Measurements from ENCODE around the gene BAMBI.

Gene BAMBI

GRCh38 chr10:28676326-28676967 lies 874 bp upstream of the BAMBI start:
- DNase-seq, result peak; percentile 25

- DNase-seq, result peak; percentile 26
Measured at GRCh38 chr10:28677888-28678686, 766 bp downstream of the BAMBI start.

- DNase-seq, result no peak
Measured at GRCh38 chr10:28678687-28679457, 1.6 kb downstream of the BAMBI start.

- DNase-seq, result no peak
Measured at GRCh38 chr10:28679581-28680357, 2.4 kb downstream of the BAMBI start.

GRCh38 chr10:28680358-28680752 lies 3.0 kb downstream of the BAMBI start:
- no peak for DNase-seq

- DNase-seq, result no peak
Measured at GRCh38 chr10:28681291-28681763, 4.0 kb downstream of the BAMBI start.

GRCh38 chr10:28681928-28682750 lies 4.8 kb downstream of the BAMBI start:
- DNase-seq, result no peak

- DNase-seq, result no peak
Measured at GRCh38 chr10:28684157-28684985, 7.0 kb downstream of the BAMBI start.

- no peak for DNase-seq
Measured at GRCh38 chr10:28684986-28685580, 7.8 kb downstream of the BAMBI start.

GRCh38 chr10:28685717-28686116 lies 8.4 kb downstream of the BAMBI start:
- no peak for DNase-seq

- no peak for DNase-seq
Measured at GRCh38 chr10:28686835-28687682, 9.7 kb downstream of the BAMBI start.

GRCh38 chr10:28687683-28688001 lies 10.3 kb downstream of the BAMBI start:
- DNase-seq, result no peak

GRCh38 chr10:28690545-28690944 lies 13.2 kb downstream of the BAMBI start:
- no peak for DNase-seq

- no peak for DNase-seq
Measured at GRCh38 chr10:28691187-28691694, 13.9 kb downstream of the BAMBI start.

GRCh38 chr10:28692050-28692449 lies 14.7 kb downstream of the BAMBI start:
- no peak for DNase-seq

GRCh38 chr10:28694530-28694929 lies 17.2 kb downstream of the BAMBI start:
- no peak for DNase-seq

GRCh38 chr10:28698075-28698474 lies 20.8 kb downstream of the BAMBI start:
- no peak for DNase-seq

- no peak for DNase-seq
Measured at GRCh38 chr10:28704464-28705161, 27.3 kb downstream of the BAMBI start.

- DNase-seq, result no peak
Measured at GRCh38 chr10:28705472-28705871, 28.2 kb downstream of the BAMBI start.

All from CD4-positive, alpha-beta T cell treated with Interleukin-6 for 4 hours (primary cell).